SK-N-SH treated with all-trans-retinoic acid at 6 μM for 48 hours (cell line): ENCODE data around the gene HMGN1.

ENCODE experiments used
- ARNTL ChIP-seq: fragments of 450-650 bp; formaldehyde crosslinking; IDR thresholded peaks from 2 replicates; pipeline ENCODE4 v1.5.0; 2020; ENCODE audit warnings: low read depth, mild to moderate bottlenecking, moderate library complexity, borderline replicate concordance
- BACH2 ChIP-seq: fragments of 250-450 bp; sonication (Bioruptor Pico); IDR thresholded peaks from 2 replicates; pipeline ENCODE4 v1.9.0; 2021; ENCODE audit warnings: mild to moderate bottlenecking, borderline replicate concordance
- CREB5 ChIP-seq: fragments of 250-450 bp; sonication (Bioruptor Pico); IDR thresholded peaks from 2 replicates; pipeline ENCODE4 v1.5.1; 2020; ENCODE audit warnings: low read depth, mild to moderate bottlenecking, moderate library complexity
- CSRNP3 ChIP-seq: fragments of 250-450 bp; sonication (Bioruptor Pico); IDR thresholded peaks from 2 replicates; pipeline ENCODE4 v1.5.1; 2021; ENCODE audit warnings: mild to moderate bottlenecking, moderate library complexity
- ESRRG ChIP-seq: fragments of 250-450 bp; sonication (Bioruptor Pico); IDR thresholded peaks from 2 replicates; pipeline ENCODE4 v1.6.1; 2021; ENCODE audit warnings: mild to moderate bottlenecking
- ISL1 ChIP-seq: fragments of 250-450 bp; sonication (Bioruptor Pico); IDR thresholded peaks from 2 replicates; pipeline ENCODE4 v2.1.2; 2022; ENCODE audit warnings: mild to moderate bottlenecking, moderate library complexity
- OSR1 ChIP-seq: fragments of 250-450 bp; sonication (Bioruptor Pico); IDR thresholded peaks from 2 replicates; pipeline ENCODE4 v1.8.0; 2022; ENCODE audit warnings: moderate library complexity, mild to moderate bottlenecking, inconsistent platforms
- PATZ1 ChIP-seq: fragments of 250-450 bp; sonication (Bioruptor Pico); IDR thresholded peaks from 2 replicates; pipeline ENCODE4 v1.8.0; 2020; ENCODE audit warnings: mild to moderate bottlenecking, moderate library complexity, borderline replicate concordance
- TCF4 ChIP-seq: fragments of 250-450 bp; sonication (Bioruptor Pico); IDR thresholded peaks from 2 replicates; pipeline ENCODE4 v1.8.0; 2021; ENCODE audit warnings: mild to moderate bottlenecking, moderate library complexity, borderline replicate concordance
- ZC3H10 ChIP-seq: fragments of 250-450 bp; sonication (Bioruptor Pico); IDR thresholded peaks from 2 replicates; pipeline ENCODE4 v1.5.1; 2021; ENCODE audit warnings: mild to moderate bottlenecking, moderate library complexity
- ZFP30 ChIP-seq: fragments of 450-650 bp; formaldehyde crosslinking; IDR thresholded peaks from 2 replicates; pipeline ENCODE4 v1.5.0; 2022; ENCODE audit warnings: mild to moderate bottlenecking, moderate library complexity
- ZNF565 ChIP-seq: fragments of 450-650 bp; formaldehyde crosslinking; conservative IDR thresholded peaks from 2 replicates; pipeline ENCODE4 v1.5.0; 2020; ENCODE audit warnings: low read depth, mild to moderate bottlenecking, moderate library complexity
- ZNF8 ChIP-seq: fragments of 450-650 bp; formaldehyde crosslinking; IDR thresholded peaks from 2 replicates; pipeline ENCODE4 v1.5.0; 2020; ENCODE audit warnings: mild to moderate bottlenecking, moderate library complexity
- TF ChIP-seq, protein P1 (sequence below): fragments of 250-450 bp; sonication (Bioruptor Pico); IDR thresholded peaks from 2 replicates; pipeline ENCODE4 v1.5.0; 2020; ENCODE audit warnings: mild to moderate bottlenecking, moderate library complexity

DNA sequence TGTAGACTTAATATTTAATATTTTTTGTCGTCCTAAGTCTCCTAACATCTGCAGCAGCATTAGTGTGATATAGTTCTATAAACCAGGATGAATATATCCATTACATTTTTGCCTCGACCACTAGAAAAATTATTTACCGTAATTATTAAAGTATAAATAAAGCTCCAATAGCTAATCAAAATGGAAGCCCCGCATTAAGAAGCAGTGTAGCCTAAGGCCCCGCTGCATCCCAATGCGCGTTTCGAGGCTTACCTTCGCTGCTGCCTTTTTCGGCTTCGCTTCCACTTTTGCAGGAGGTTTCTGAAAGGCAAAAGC lies 891 bp downstream of the HMGN1 start:
- TF ChIP-seq OSR1 (CRISPR knock-in tag) (no peak), ARNTL (no peak), ZFP30 (CRISPR knock-in tag) (no peak), ZNF8 (CRISPR knock-in tag) (no peak), BACH2 (CRISPR knock-in tag) (no peak), TCF4 (CRISPR knock-in tag) (no peak), CSRNP3 (CRISPR knock-in tag) (no peak), ISL1 (CRISPR knock-in tag) (no peak), ESRRG (CRISPR knock-in tag) (no peak), ZNF565 (no peak), PATZ1 (no peak), CREB5 (CRISPR knock-in tag) (no peak), ZC3H10 (CRISPR knock-in tag) (no peak)
- TF ChIP-seq, protein P1, sequence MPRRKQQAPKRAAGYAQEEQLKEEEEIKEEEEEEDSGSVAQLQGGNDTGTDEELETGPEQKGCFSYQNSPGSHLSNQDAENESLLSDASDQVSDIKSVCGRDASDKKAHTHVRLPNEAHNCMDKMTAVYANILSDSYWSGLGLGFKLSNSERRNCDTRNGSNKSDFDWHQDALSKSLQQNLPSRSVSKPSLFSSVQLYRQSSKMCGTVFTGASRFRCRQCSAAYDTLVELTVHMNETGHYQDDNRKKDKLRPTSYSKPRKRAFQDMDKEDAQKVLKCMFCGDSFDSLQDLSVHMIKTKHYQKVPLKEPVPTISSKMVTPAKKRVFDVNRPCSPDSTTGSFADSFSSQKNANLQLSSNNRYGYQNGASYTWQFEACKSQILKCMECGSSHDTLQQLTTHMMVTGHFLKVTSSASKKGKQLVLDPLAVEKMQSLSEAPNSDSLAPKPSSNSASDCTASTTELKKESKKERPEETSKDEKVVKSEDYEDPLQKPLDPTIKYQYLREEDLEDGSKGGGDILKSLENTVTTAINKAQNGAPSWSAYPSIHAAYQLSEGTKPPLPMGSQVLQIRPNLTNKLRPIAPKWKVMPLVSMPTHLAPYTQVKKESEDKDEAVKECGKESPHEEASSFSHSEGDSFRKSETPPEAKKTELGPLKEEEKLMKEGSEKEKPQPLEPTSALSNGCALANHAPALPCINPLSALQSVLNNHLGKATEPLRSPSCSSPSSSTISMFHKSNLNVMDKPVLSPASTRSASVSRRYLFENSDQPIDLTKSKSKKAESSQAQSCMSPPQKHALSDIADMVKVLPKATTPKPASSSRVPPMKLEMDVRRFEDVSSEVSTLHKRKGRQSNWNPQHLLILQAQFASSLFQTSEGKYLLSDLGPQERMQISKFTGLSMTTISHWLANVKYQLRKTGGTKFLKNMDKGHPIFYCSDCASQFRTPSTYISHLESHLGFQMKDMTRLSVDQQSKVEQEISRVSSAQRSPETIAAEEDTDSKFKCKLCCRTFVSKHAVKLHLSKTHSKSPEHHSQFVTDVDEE (CRISPR knock-in tag): no peak
